HAP-1 (cell line): ENCODE results near the gene RIPOR3.
A peak's percentile ranks its signal among the peaks of the same experiment; 100 is the strongest.
"Not testable (repeated sequence)": the region's sequence is repeated elsewhere in the genome, so short reads cannot be mapped to it uniquely, and the experiment has no call there.

Experiments
- DNase-seq, 2 experiments: peaks; one replicate each; pipeline ENCODE4 v3.0.0-alpha.2; 2016 to 2020; ENCODE audit warnings: low spot score in 2 of 2
- H3K27me3 ChIP-seq: fragments of 250-450 bp; sonication (Bioruptor Pico); 2 replicates; pipeline ENCODE4 v1.5.1; 2020; ENCODE audit warnings: low read depth, mild to moderate bottlenecking, moderate library complexity
- H3K36me3 ChIP-seq: fragments of 250-450 bp; sonication (Bioruptor Pico); replicated peaks from 2 replicates; pipeline ENCODE4 v1.5.1; 2020; ENCODE audit warnings: mild to moderate bottlenecking
- H3K4me1 ChIP-seq: fragments of 250-450 bp; sonication (Bioruptor Pico); 2 replicates; pipeline ENCODE4 v1.5.1; 2020; ENCODE audit warnings: mild to moderate bottlenecking
- H3K4me3 ChIP-seq: fragments of 250-450 bp; sonication (Bioruptor Pico); 2 replicates; pipeline ENCODE4 v1.5.1; 2020; ENCODE audit warnings: mild to moderate bottlenecking, moderate library complexity
- H3K9me3 ChIP-seq: fragments of 250-450 bp; sonication (Bioruptor Pico); 2 replicates; pipeline ENCODE4 v1.5.1; 2020; ENCODE audit warnings: mild to moderate bottlenecking, moderate library complexity
- in situ Hi-C: fragments of 300-500 bp; cut with MboI; formaldehyde crosslinking; loops from 3 replicates; pipeline ENCODE4 v1.14.3; 2020; ENCODE audit warnings: low sequenced_read_pairs, inconsistent platforms, mixed read lengths

RIPOR3 gene

DNA sequence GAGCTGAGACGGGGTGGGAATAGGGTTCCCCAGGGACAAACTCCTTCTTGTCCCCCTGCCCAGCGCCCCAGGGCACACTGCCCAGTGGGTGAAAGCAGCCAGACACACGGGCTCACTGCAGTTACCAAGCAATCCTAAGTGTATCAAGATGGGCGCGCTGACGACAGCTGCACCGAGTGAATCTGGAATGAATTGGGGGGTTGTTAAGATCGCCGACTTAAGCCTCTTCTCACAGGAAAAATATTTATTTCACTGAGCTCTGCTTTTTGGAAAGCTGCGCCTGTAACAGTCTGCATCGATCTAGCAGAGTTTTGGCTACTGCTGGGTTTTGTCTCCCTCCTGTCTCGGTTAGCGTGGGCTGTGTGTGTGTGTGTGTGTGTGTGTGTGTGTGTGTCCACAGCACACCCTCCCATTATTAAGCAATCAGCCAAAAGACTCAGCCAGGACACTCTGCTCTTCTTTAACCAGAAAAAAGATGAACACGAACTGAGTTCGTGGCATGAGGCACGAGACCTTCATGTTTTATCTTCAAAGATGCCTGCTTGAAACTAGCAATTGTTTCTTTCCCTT is 35.9 kb downstream of the RIPOR3 start:
- no peak for DNase-seq
- Histone ChIP-seq H3K4me1 (no peaks in the 10 kb centered on the region), H3K4me3 (no peak overlapping the region), H3K27me3 (no peaks in the 10 kb centered on the region), H3K36me3 (no peaks in the 10 kb centered on the region), H3K9me3 (no peaks in the 10 kb centered on the region)
- in situ Hi-C loops, result no loop called here

DNA sequence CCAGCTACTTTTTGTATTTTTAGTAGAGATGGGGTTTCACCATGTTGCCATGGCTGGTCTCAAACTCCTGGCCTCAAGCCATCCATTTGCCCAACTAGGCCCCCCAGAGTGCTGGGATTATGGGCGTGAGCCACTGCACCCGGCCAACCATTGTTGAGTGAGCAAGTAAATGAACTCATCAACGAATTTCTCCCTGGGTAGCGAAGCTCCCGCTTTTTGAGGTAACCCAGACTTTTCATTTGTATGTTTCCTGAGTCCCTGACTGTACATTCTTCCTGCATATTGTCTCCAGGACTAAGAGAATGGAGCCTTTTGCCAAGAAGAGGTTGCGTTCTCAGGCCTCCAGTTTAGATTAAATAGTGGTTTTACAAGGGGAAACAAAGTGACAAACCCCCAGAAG is 36.4 kb downstream of the RIPOR3 start:
- H3K4me1 ChIP-seq, result no peaks in the 10 kb centered on the region
- H3K36me3 ChIP-seq, result no peaks in the 10 kb centered on the region
- H3K27me3 ChIP-seq, result no peaks in the 10 kb centered on the region
- no peaks in the 10 kb centered on the region for H3K9me3 ChIP-seq
- H3K4me3 ChIP-seq, result no peak overlapping the region
- DNase-seq, result no peak
- in situ Hi-C loops, result no loop called here

GRCh38 chr20:50652702-50653294 is 38.5 kb downstream of the RIPOR3 start:
- in situ Hi-C loops, result no loop called here
- no peak for DNase-seq
- H3K4me3 ChIP-seq, result no peak overlapping the region
- H3K27me3 ChIP-seq, result no peaks in the 10 kb centered on the region
- no peaks in the 10 kb centered on the region for H3K9me3 ChIP-seq
- H3K4me1 ChIP-seq, result no peaks in the 10 kb centered on the region
- no peaks in the 10 kb centered on the region for H3K36me3 ChIP-seq

DNA sequence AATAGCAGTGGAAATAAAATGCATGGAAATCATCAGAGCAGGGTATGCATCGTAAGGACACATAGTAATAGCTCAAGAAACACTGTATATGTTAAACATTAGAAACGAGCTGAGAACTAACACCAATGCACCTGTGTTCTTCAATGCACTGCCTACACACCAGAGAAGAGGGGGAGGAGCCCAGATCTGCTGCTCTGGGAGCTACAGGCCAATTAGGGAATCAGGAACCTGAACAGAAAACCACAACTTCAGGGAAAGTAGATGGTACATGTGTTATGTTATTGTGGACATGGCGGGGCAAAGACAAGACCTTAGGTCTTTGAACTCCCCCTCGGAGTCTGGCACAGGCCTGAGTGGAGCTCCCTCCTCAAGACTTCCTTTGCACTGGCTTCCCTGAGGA is 39.7 kb downstream of the RIPOR3 start:
- H3K4me1 ChIP-seq, result no peaks in the 10 kb centered on the region
- H3K36me3 ChIP-seq, result no peaks in the 10 kb centered on the region
- DNase-seq, result no peak
- H3K4me3 ChIP-seq, result no peak overlapping the region
- in situ Hi-C loops, result no loop called here
- peaks cover 4% of the 10 kb centered on the region; the same call in 1 of the 2 replicates for H3K9me3 ChIP-seq
- no peaks in the 10 kb centered on the region for H3K27me3 ChIP-seq

DNA sequence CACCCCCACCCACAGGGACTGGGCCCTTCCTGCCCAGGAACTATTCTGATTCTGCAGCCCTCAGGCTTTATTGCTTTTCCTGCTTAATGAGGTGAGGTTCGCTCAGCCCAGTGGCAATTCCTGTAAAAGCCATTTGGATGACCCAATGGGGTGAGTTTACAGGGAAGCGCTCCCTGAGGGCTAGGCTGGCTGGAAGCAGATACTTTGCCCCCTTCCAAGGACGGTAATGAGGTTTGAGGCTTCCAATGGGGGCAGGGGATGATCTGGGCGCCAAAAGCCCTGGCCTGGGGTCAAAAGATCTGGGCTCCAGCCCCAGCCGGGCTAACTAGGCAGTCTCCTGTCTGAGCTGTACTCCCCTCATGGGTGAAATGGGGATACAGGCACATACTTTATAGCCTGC is 41.8 kb downstream of the RIPOR3 start:
- Histone ChIP-seq H3K9me3 (peaks cover 8% of the 10 kb centered on the region; the same call in 1 of the 2 replicates), H3K4me1 (peaks cover 6% of the 10 kb centered on the region; the same call in 1 of the 2 replicates), H3K4me3 (no peak overlapping the region), H3K36me3 (no peaks in the 10 kb centered on the region), H3K27me3 (no peaks in the 10 kb centered on the region)
- in situ Hi-C loops, result no loop called here
- DNase-seq, result no peak

DNA sequence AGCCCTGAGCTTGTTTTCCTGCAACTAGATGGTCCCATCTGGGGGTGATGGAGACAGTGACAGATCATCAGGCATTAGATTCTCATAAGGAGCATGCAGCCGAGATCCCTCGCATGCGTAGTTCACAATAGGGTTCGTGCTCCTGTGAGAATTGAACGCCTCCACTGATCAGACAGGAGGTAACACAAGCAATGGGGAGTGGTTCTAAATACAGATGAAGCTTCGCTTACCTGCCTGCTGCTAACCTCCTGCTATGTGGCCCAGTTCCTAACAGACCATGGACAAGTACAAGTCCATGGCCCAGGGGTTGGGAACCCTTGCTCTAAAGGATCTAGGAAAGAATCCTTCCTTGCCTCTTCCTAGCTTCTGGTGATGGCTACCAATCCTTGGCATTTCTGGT is 42.7 kb downstream of the RIPOR3 start:
- peaks cover 6% of the 10 kb centered on the region; the same call in 1 of the 2 replicates for H3K4me1 ChIP-seq

DNA sequence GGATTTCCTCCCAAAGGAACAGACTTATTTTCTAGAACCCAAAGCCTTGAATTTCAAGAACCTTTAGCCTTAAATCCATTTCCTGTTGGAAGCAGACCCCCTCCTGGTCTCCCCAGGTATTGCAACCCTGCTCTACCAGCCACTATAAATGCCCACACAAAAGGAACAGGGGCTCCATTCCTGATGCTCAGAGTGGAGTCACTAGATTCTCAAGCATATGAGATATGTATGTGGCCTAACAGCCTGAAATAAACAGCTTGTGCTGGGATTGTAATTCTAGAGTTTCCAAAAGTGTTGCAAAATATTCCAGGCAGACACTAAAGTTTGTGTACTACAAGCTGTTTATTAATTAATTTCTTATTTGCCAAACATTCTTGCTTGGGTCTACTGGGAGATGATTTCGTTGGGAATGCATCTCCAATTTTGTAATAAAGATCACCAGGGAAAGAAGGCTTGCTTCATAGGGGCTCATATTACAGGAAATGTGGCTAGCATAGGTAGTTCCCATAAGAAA is 44.8 kb downstream of the RIPOR3 start:
- peaks cover 8% of the 10 kb centered on the region; the same call in 1 of the 2 replicates for H3K9me3 ChIP-seq
- H3K27me3 ChIP-seq, result no peaks in the 10 kb centered on the region
- no peak for DNase-seq
- H3K4me1 ChIP-seq, result peaks cover 14% of the 10 kb centered on the region
- H3K4me3 ChIP-seq, result no peak overlapping the region
- H3K36me3 ChIP-seq, result no peaks in the 10 kb centered on the region
- in situ Hi-C loops, result no loop called here

More for the DNA sequence above, 42.7 kb downstream of the RIPOR3 start:
- Histone ChIP-seq H3K27me3 (no peaks in the 10 kb centered on the region), H3K36me3 (no peaks in the 10 kb centered on the region), H3K4me3 (no peak overlapping the region), H3K9me3 (peaks cover 8% of the 10 kb centered on the region; the same call in 1 of the 2 replicates)
- no peak for DNase-seq
- in situ Hi-C loops, result no loop called here

DNA sequence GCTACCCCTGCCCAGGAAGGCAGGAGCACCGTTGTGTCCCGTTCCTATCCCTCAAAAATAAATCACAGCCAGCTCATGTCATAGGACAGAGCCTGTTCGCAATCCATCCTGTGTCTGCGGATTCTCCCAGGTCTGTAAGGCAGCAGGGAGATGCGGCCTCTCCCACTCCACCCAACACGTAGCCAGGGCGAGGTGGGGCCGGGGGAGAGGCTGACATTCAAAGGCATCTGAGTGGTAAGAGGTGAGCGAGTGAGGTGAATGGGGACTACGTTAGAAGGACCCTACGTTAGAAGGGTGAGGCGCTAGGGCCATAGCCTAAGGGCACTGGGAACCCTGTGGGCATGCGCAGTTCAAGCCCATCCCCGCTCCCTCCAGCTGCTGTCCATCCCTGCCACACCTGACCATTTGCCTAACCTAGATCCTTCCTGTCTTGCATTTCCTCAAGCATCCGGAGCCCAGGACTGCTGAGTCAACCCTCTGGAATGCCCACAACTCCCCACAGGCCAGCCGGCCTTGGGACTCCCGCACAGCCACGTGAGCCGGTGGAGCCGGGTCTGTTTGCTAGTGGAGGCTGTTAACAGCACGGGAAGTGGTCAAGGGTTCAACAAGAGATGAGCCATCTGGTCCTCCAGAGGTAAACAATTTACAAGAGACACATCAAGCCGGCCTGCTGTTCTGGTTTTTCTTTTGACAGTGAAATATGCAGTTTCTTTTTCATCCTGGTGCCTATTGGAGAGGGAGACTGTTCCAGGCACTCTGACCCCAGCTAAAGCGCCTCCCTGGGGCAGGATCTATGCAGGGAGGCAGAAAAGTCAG is 45.9 kb downstream of the RIPOR3 start:
- DNase-seq, result peak in 1 of 2 experiments; percentile 60
- Histone ChIP-seq H3K27me3 (no peaks in the 10 kb centered on the region), H3K9me3 (peaks cover 8% of the 10 kb centered on the region; the same call in 1 of the 2 replicates), H3K4me1 (peaks cover 16% of the 10 kb centered on the region), H3K36me3 (no peaks in the 10 kb centered on the region), H3K4me3 (no peak overlapping the region)
- in situ Hi-C loops, result no loop called here

DNA sequence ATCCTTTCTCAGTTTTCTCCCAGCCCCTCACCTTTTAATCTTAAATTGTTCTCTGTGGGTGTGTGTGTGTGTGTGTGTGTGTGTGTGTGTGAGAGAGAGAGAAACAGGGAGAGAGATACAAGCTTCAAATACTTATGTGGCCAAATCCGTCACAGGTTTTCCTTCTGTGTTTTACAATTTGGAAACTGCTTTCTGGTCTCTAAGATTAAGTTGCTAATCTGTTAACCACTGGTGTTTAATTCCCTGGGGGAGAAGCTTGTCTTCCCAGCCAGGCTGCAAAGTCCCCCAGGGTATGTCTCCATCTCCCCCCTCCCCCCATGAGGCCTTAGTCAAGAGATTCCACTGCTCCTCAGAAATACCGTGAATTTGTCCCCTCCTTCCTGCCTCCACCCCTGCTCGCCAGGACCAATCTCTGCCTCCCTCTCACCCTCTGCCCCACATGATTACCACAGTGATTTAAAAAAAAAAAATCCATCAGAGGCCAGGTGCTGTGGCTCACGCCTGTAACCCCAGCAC is 49.0 kb downstream of the RIPOR3 start:
- peaks cover 8% of the 10 kb centered on the region; the same call in 1 of the 2 replicates for H3K9me3 ChIP-seq
- DNase-seq, result peak; percentile 61 to 83
- no peak overlapping the region for H3K4me3 ChIP-seq
- peaks cover 16% of the 10 kb centered on the region for H3K4me1 ChIP-seq
- H3K36me3 ChIP-seq, result no peaks in the 10 kb centered on the region
- H3K27me3 ChIP-seq, result no peaks in the 10 kb centered on the region
- in situ Hi-C loops, result no loop called here

DNA sequence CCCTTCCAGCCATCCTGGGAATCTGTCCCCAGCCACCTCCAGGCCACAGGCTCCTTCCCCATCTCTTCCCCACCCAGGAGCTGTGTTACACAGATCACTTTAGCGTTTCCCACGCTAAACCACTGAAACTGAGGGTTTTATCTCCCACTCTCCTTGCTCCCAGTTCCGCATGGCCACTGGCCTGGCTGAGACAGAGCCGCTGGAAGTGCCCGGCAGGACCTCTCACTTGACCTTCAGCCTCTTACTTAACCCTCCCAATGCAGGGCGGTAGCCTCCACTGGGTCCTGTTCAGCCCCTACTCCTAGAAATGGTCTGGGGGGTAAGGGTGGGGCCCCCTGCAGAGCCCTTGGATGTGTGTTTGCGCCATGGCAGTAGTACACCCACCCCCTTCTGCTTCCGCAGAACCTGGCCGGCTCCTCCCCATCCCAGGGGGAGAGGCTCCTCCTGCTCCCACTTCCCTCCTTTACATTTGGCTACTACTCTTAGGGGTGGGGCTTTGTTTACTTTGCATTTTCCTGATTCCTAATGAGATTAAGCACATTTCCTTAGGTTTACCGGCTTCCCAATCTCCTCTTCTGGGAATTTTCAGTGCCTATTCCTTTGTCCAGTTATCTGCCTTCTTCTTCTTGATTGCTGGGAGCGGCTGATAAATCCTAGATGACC is 49.6 kb downstream of the RIPOR3 start:
- H3K9me3 ChIP-seq, H3K27me3 ChIP-seq, H3K4me3 ChIP-seq, H3K36me3 ChIP-seq, in situ Hi-C loops: not testable (repeated sequence)
- DNase-seq, result peak; percentile 33 to 78
- H3K4me1 ChIP-seq, result peaks cover 16% of the 10 kb centered on the region

DNA sequence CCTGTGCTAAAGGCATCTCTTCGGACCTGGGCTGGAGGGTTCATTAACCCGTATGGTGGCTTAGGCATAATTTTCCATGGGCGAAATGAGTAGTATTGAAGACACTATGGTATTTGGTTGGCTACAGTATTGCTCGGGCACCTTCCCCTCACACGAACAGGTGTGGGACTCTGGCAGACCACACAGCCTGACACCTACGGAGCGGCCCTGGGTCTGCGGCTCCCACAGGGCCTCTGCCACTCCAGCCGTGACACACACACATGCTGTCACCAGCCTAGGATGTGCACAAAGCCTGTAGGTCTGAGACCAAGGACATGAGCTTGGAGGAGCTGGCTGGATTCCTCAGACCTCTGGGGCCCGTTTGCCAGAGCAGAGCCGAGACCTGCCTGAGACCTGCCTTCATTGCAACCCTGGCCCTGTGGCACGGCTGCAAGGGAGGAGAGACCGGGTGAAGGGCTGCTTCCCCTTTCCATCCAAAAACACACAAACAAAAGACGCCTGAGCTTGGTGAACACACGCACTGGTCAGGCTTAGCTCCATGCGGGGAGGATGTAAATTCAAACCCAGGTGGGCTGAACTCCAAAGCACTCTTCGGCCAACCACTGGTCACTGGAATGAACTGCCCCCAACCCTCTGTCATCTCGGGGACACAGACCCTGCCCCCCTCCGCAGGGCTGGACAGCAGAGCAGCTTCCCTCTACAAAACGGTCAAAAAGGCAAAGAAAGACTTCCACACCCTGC is 51.2 kb downstream of the RIPOR3 start:
- not testable (repeated sequence) for H3K27me3 ChIP-seq

DNA sequence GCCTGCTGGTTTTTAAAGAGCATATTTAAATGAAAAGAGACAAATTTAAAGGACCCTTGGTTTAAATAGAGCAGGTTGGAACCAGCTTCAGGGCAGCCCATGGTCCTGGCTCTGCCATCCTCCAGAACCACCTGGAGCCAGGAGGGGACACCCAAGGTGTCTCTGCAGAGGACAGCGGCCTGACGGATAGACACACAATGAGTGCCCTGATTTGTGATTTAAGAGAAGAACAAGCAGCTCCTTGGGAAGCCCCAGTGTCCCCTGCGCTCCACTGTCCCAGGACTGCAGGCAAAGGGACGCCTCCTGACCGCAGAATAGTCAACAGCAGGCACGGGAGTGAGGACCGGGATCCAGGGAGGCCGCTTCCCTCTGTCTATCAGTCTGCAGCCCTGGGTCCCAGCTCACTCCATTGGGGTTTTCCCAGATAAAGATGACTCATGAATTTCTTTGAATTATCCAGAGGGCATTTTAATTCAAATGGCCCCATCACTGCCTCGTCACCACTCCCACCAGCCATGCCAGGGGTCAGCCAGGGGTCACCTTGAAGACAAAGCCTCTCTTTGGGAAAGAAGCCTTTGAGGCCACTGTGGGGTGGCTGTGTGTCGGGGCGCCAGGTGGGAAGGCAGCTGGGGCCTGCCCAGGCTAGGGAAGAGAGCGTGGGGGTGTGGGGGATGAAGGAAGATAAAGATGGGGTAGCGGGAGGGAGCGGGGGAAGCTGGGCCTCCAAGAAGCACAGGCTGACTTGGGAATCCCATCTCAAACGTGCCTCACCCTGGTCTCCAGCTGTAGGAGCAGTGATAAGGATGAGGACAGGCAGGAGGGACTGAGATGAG is 53.1 kb downstream of the RIPOR3 start:
- H3K4me3 ChIP-seq, H3K27me3 ChIP-seq, in situ Hi-C loops, H3K36me3 ChIP-seq, H3K9me3 ChIP-seq: not testable (repeated sequence)
- peak in 1 of 2 experiments; percentile 38 for DNase-seq
- peaks cover 22% of the 10 kb centered on the region for H3K4me1 ChIP-seq

More for the DNA sequence above, 51.2 kb downstream of the RIPOR3 start:
- H3K9me3 ChIP-seq, H3K36me3 ChIP-seq, DNase-seq, H3K4me3 ChIP-seq, in situ Hi-C loops: not testable (repeated sequence)
- peaks cover 22% of the 10 kb centered on the region for H3K4me1 ChIP-seq
